Left ventricle myocardium superior (tissue), 1 donor: Measurements from ENCODE around the gene PTMA. TPM values are rescaled to one million over a fixed set of nuclear protein-coding genes. Genes with fewer than 3 reads are reported as not detected.

ENCODE experiments used
- ATAC-seq: fragments of 200-7000 bp; cut with Tn5 transposase; one replicate; pipeline ENCODE4 v1.9.1; 2020; ENCODE audit warnings: mild to moderate bottlenecking, moderate library complexity
- DNase-seq: peaks from one replicate; pipeline ENCODE4 v3.0.0-alpha.2; 2020
- intact Hi-C: fragments of 100-400 bp; cut with micrococcal nuclease; formaldehyde crosslinking; loops from one replicate; pipeline ENCODE4 v1.11.0; 2022
- total RNA-seq: library from RNA; stranded (reverse); fragmentation: NEBNext Ultra II Directional; extraction: Animal tissue kit (Norgen Biotek cat#: 25700); gene quantifications from one replicate; pipeline ENCODE4 v1.2.1, GENCODE V29; 2021
- donor health status: DM: no; HTN: yes; CAD: no; lungs with severe emphysema.

PTMA gene
- total RNA-seq, 1 donor from 2014 or later, result 207 TPM

GRCh38 chr2:231687133-231687852 lies 21.0 kb upstream of the PTMA start:
- ATAC-seq (peak; percentile 62), DNase-seq (peak; percentile 78)
- intact Hi-C loops, result no loop called here

- DNase-seq (no peak), ATAC-seq (no peak)
- intact Hi-C loops, result no loop called here
These were observed 20.4 kb upstream of the PTMA start for GRCh38 chr2:231687961-231688360.

GRCh38 chr2:231688719-231689118 lies 19.6 kb upstream of the PTMA start:
- no peak for ATAC-seq
- intact Hi-C loops, result no loop called here
- DNase-seq, result no peak

- DNase-seq, result no peak
- no peak for ATAC-seq
- intact Hi-C loops, result no loop called here
These were observed 19.0 kb upstream of the PTMA start for GRCh38 chr2:231689124-231689893.

- intact Hi-C loops, result no loop called here
- DNase-seq (no peak), ATAC-seq (no peak)
These were observed 17.0 kb upstream of the PTMA start for GRCh38 chr2:231691251-231691772.

- no peak for DNase-seq
- no peak for ATAC-seq
- intact Hi-C loops, result no loop called here
These were observed 15.5 kb upstream of the PTMA start for GRCh38 chr2:231692847-231693246.

GRCh38 chr2:231693956-231694355 lies 14.4 kb upstream of the PTMA start:
- DNase-seq (no peak), ATAC-seq (no peak)
- intact Hi-C loops, result no loop called here

GRCh38 chr2:231696004-231696367 lies 12.3 kb upstream of the PTMA start:
- intact Hi-C loops, result no loop called here
- DNase-seq (no peak), ATAC-seq (peak; percentile 54)

GRCh38 chr2:231699006-231699405 lies 9.3 kb upstream of the PTMA start:
- intact Hi-C loops, result no loop called here
- peak; percentile 80 for DNase-seq
- peak; percentile 87 for ATAC-seq

GRCh38 chr2:231701456-231702373 lies 6.6 kb upstream of the PTMA start:
- DNase-seq (peak; percentile 61), ATAC-seq (no peak)
- intact Hi-C loops, result no loop called here

GRCh38 chr2:231704017-231704416 lies 4.3 kb upstream of the PTMA start:
- ATAC-seq, result no peak

GRCh38 chr2:231706731-231707624 lies 1.3 kb upstream of the PTMA start:
- DNase-seq (peak; percentile 98), ATAC-seq (peak; percentile 67)
- intact Hi-C loops, result no loop called here

More at GRCh38 chr2:231704017-231704416, 4.3 kb upstream of the PTMA start:
- intact Hi-C loops, result no loop called here
- DNase-seq, result no peak

- intact Hi-C loops, result no loop called here
- DNase-seq (no peak), ATAC-seq (no peak)
These were observed 749 bp upstream of the PTMA start for GRCh38 chr2:231707625-231707926.

GRCh38 chr2:231708773-231709635 lies 679 bp downstream of the PTMA start:
- DNase-seq, result peak; percentile 72
- peak; percentile 0 for ATAC-seq
- intact Hi-C loops, result no loop called here

- no peak for ATAC-seq
- intact Hi-C loops, result no loop called here
- DNase-seq, result no peak
These were observed 1.3 kb downstream of the PTMA start for GRCh38 chr2:231709636-231709980.

GRCh38 chr2:231709981-231710798 lies 1.9 kb downstream of the PTMA start:
- DNase-seq (peak; percentile 92), ATAC-seq (peak; percentile 39)
- intact Hi-C loops, result no loop called here
